HL-60/S4 treated with retinoic acid at 250 ng/mL for 4 days and 3 days (cell line): ENCODE data around the gene NTRK2.

Experiments
- in situ Hi-C: fragments of 300-500 bp; cut with MboI; formaldehyde crosslinking; loops from 2 replicates; pipeline ENCODE4 v1.7.0; 2022; ENCODE audit warnings: low sequenced_read_pairs

The NTRK2 gene

GRCh38 chr9:84928419-84928818 lies 258.9 kb downstream of the NTRK2 start:
- in situ Hi-C loops = no loop called here

GRCh38 chr9:84929068-84929467 lies 259.5 kb downstream of the NTRK2 start:
- in situ Hi-C loops = no loop called here

GRCh38 chr9:84932915-84933527 lies 263.5 kb downstream of the NTRK2 start:
- in situ Hi-C loops = no loop called here

GRCh38 chr9:84935528-84936117 lies 266.1 kb downstream of the NTRK2 start:
- in situ Hi-C loops = no loop called here

GRCh38 chr9:84937180-84937579 lies 267.7 kb downstream of the NTRK2 start:
- in situ Hi-C loops = no loop called here

- in situ Hi-C loops = no loop called here
Observed at GRCh38 chr9:84937581-84937980, 268.1 kb downstream of the NTRK2 start.

GRCh38 chr9:84939774-84940173 lies 270.2 kb downstream of the NTRK2 start:
- in situ Hi-C loops = no loop called here

- in situ Hi-C loops = no loop called here
Observed at GRCh38 chr9:84940294-84940693, 270.8 kb downstream of the NTRK2 start.

GRCh38 chr9:84941792-84942191 lies 272.3 kb downstream of the NTRK2 start:
- in situ Hi-C loops = no loop called here

- in situ Hi-C loops = no loop called here
Observed at GRCh38 chr9:84943482-84944050, 274.0 kb downstream of the NTRK2 start.

GRCh38 chr9:84945878-84946538 lies 276.5 kb downstream of the NTRK2 start:
- in situ Hi-C loops = no loop called here

GRCh38 chr9:84947412-84947972 lies 278.0 kb downstream of the NTRK2 start:
- in situ Hi-C loops = no loop called here

- in situ Hi-C loops = no loop called here
Observed at GRCh38 chr9:84949258-84949657, 279.7 kb downstream of the NTRK2 start.

GRCh38 chr9:84949971-84950370 lies 280.4 kb downstream of the NTRK2 start:
- in situ Hi-C loops = no loop called here

GRCh38 chr9:84950879-84951811 lies 281.6 kb downstream of the NTRK2 start:
- in situ Hi-C loops = no loop called here

- in situ Hi-C loops = no loop called here
Observed at GRCh38 chr9:84953252-84953773, 283.8 kb downstream of the NTRK2 start.

GRCh38 chr9:84953797-84954705 lies 284.5 kb downstream of the NTRK2 start:
- in situ Hi-C loops = no loop called here

- in situ Hi-C loops = no loop called here
Observed at GRCh38 chr9:84955155-84955554, 285.6 kb downstream of the NTRK2 start.

GRCh38 chr9:84955971-84956370 lies 286.4 kb downstream of the NTRK2 start:
- in situ Hi-C loops = no loop called here
